Measurements from ENCODE around the gene CRACR2B.

CRACR2B gene

GRCh38 chr11:870418-870817 is 42.7 kb downstream of the CRACR2B start:
- no peak for TF ChIP-seq CTCF (IDR thresholded peaks at IDR 0.05)

- TF ChIP-seq CTCF (IDR thresholded peaks at IDR 0.05), result no peak
Observed at GRCh38 chr11:871472-871871, 43.8 kb downstream of the CRACR2B start.

- no peak for TF ChIP-seq CTCF (IDR thresholded peaks at IDR 0.05)
Observed at GRCh38 chr11:872799-873198, 45.1 kb downstream of the CRACR2B start.

- no peak for TF ChIP-seq CTCF (IDR thresholded peaks at IDR 0.05)
Observed at GRCh38 chr11:873706-874105, 46.0 kb downstream of the CRACR2B start.

GRCh38 chr11:875203-875602 is 47.5 kb downstream of the CRACR2B start:
- TF ChIP-seq CTCF (IDR thresholded peaks at IDR 0.05), result no peak

GRCh38 chr11:875769-876301 is 48.1 kb downstream of the CRACR2B start:
- no peak for TF ChIP-seq CTCF (IDR thresholded peaks at IDR 0.05)

GRCh38 chr11:876545-876944 is 48.8 kb downstream of the CRACR2B start:
- TF ChIP-seq CTCF (IDR thresholded peaks at IDR 0.05), result no peak

- TF ChIP-seq CTCF (IDR thresholded peaks at IDR 0.05), result no peak
Observed at GRCh38 chr11:877565-877964, 49.8 kb downstream of the CRACR2B start.
